T-helper 2 cell treated with Interferon-gamma antibody and Interleukin-4, amounts not matched to agents 5 μg/mL and 100 μg/mL, for 36 hours (primary cell): ENCODE data around the gene MOB3B.

Source experiments
- DNase-seq: peaks from one replicate; pipeline ENCODE4 v3.0.0; 2021; ENCODE audit warnings: low spot score
- H3K27ac Mint-ChIP-seq: one replicate; pipeline ENCODE4 v1.8.0; 2021; ENCODE audit warnings: mild to moderate bottlenecking, mixed read lengths
- H3K27me3 Mint-ChIP-seq: one replicate; pipeline ENCODE4 v1.8.0; 2021; ENCODE audit warnings: low read depth, mixed read lengths
- H3K36me3 Mint-ChIP-seq: one replicate; pipeline ENCODE4 v1.8.0; 2021; ENCODE audit warnings: low read depth, mixed read lengths
- H3K4me1 Mint-ChIP-seq: one replicate; pipeline ENCODE4 v1.8.0; 2021; ENCODE audit warnings: low read depth, mixed read lengths
- H3K4me3 Mint-ChIP-seq: one replicate; pipeline ENCODE4 v1.8.0; 2022; ENCODE audit warnings: mild to moderate bottlenecking, moderate library complexity, mixed read lengths
- H3K9me3 Mint-ChIP-seq: one replicate; pipeline ENCODE4 v1.8.0; 2021; ENCODE audit warnings: mixed read lengths

Gene MOB3B

DNA sequence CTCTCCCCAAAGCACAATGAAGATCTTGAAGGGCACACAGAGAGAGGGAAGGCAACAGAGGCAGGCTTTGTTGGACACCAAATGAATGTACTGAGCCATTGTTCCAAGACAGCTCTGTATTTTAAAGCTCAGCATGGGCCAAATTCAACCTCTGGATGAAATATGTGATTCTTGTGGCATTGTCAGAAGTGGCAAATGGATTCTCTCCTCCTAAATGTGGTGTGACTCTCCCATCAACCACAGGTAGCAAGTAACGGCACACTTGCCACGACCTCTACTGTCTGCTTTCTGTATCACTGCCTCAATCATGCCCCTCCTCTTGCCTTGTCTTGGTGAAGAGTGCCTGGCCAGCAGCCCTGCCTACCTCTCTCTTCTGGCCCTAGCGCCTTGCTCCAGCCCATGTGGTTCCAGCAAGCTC lies 6.1 kb upstream of the MOB3B start:
- Mint-ChIP-seq H3K4me1 (peaks cover 2% of the 10 kb centered on the region), H3K27me3 (peaks cover 16% of the 10 kb centered on the region), H3K27ac (no peak overlapping the region), H3K4me3 (no peak overlapping the region), H3K9me3 (no peaks in the 10 kb centered on the region), H3K36me3 (peaks cover 2% of the 10 kb centered on the region)
- no peak for DNase-seq

GRCh38 chr9:27534658-27535209 lies 5.1 kb upstream of the MOB3B start:
- Mint-ChIP-seq H3K27me3 (peaks cover 20% of the 10 kb centered on the region), H3K9me3 (no peaks in the 10 kb centered on the region), H3K36me3 (peaks cover 2% of the 10 kb centered on the region), H3K27ac (no peak overlapping the region), H3K4me3 (no peak overlapping the region), H3K4me1 (peaks cover 2% of the 10 kb centered on the region)
- no peak for DNase-seq

DNA sequence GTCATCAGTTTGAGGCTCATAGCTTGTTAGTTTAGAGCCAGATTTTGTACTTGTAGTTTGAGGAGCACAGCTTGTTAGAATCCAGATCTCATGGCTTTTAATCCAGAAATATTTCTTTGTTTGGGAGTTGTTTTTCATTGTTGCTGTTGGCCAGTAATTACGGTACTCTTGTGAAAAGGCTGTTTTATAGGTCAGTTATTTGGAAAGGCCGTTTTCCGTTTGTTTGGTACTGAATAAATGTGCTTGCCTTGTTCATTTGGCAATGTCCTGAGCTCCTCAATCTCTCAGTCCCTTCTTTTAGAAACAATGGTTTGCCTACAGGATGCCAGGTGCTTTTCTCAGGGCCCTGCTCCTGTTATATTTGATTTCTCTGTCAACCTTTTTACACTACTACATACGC lies 4.5 kb upstream of the MOB3B start:
- DNase-seq = no peak
- Mint-ChIP-seq H3K36me3 (peaks cover 2% of the 10 kb centered on the region), H3K9me3 (no peaks in the 10 kb centered on the region), H3K27me3 (peaks cover 21% of the 10 kb centered on the region), H3K4me3 (no peak overlapping the region), H3K27ac (no peak overlapping the region), H3K4me1 (peaks cover 2% of the 10 kb centered on the region)

DNA sequence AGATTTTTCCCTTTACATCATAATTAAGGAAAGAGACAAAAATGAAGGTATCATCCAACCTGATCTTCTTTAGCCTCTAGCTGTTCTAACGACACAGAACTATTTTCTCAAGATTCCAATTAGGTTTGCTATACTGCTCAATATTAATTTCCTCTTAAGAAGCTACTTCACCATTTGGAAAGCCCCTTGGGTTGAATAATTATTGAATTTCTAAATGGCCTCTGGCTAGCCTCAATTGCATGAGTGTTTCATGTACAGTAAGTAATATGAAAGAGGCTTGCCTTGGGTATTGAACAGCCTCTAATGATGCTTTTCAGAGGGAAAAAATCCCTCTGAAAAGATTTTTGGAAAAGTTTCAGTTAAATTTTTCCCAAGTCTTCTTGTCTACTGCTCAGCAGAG lies 3.7 kb upstream of the MOB3B start:
- Mint-ChIP-seq H3K9me3 (no peaks in the 10 kb centered on the region), H3K36me3 (peaks cover 2% of the 10 kb centered on the region), H3K27me3 (peaks cover 23% of the 10 kb centered on the region), H3K27ac (no peak overlapping the region), H3K4me3 (no peak overlapping the region), H3K4me1 (peaks cover 6% of the 10 kb centered on the region)
- DNase-seq = no peak

DNA sequence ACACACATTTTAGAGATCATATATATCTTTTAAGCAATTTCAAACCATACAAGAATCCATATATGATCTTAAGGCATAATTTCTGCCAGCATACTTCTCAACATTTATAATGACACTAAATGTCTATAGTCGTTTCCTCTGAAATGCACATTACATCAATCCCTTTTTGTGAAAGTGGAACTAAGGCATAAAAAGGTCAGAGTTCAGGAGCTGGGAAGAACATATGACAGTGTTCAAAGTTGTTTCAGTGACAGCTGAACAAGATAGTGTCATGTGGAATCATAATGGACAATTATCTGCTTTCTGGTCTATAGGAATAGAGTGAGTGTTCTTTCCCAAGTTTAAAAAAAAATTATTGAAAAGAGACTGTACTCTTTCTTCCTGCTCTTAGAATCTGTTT lies 2.4 kb upstream of the MOB3B start:
- Mint-ChIP-seq H3K27ac (no peak overlapping the region), H3K27me3 (peaks cover 35% of the 10 kb centered on the region), H3K4me3 (no peak overlapping the region), H3K4me1 (peaks cover 9% of the 10 kb centered on the region), H3K36me3 (peaks cover 2% of the 10 kb centered on the region), H3K9me3 (no peaks in the 10 kb centered on the region)
- no peak for DNase-seq

- peaks cover 2% of the 10 kb centered on the region for H3K36me3 Mint-ChIP-seq
- no peaks in the 10 kb centered on the region for H3K9me3 Mint-ChIP-seq
- H3K27me3 Mint-ChIP-seq = peaks cover 43% of the 10 kb centered on the region
- no peak overlapping the region for H3K4me3 Mint-ChIP-seq
- DNase-seq = no peak
- H3K4me1 Mint-ChIP-seq = peaks cover 9% of the 10 kb centered on the region
- H3K27ac Mint-ChIP-seq = no peak overlapping the region
These were observed 1.5 kb upstream of the MOB3B start for GRCh38 chr9:27530915-27531755.

- peak; percentile 53 for DNase-seq
- Mint-ChIP-seq H3K9me3 (no peaks in the 10 kb centered on the region), H3K4me3 (peak overlapping the region; percentile 89), H3K27me3 (peaks cover 58% of the 10 kb centered on the region), H3K4me1 (peaks cover 8% of the 10 kb centered on the region), H3K27ac (no peak overlapping the region), H3K36me3 (no peaks in the 10 kb centered on the region)
These were observed 713 bp downstream of the MOB3B start for GRCh38 chr9:27528886-27529315.

- H3K4me1 Mint-ChIP-seq = peaks cover 8% of the 10 kb centered on the region
These were observed 1.3 kb downstream of the MOB3B start for GRCh38 chr9:27528076-27528885.

DNA sequence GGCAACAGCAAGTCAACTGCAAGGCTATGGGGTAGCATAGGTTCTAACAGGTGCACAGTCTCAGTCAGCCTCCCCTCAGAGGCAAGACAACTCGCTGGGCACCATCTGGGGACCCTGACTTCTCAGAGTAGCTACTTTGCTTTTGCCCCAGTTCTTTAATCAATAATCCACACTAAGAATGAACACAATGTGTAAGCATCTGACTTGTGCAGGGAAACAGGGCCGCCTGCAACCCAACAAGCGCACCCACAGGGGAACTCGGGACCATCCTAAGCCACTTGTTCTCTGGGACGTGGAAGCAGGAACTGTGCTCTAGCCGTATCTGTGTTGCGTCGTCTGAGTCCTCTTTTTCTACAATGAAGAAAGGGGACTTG lies 1.9 kb downstream of the MOB3B start:
- H3K4me3 Mint-ChIP-seq = peak overlapping the region; percentile 89
- H3K27ac Mint-ChIP-seq = no peak overlapping the region
- H3K4me1 Mint-ChIP-seq = peaks cover 8% of the 10 kb centered on the region

More at GRCh38 chr9:27528076-27528885, 1.3 kb downstream of the MOB3B start:
- H3K9me3 Mint-ChIP-seq = no peaks in the 10 kb centered on the region
- peak overlapping the region; percentile 89 for H3K4me3 Mint-ChIP-seq
- peak; percentile 65 for DNase-seq
- H3K27ac Mint-ChIP-seq = no peak overlapping the region
- peaks cover 54% of the 10 kb centered on the region for H3K27me3 Mint-ChIP-seq
- H3K36me3 Mint-ChIP-seq = no peaks in the 10 kb centered on the region

GRCh38 chr9:27524236-27524635 lies 5.4 kb downstream of the MOB3B start, which contains the start of gene IFNK:
TSS of gene IFNK (plus strand) at chr9:27524290. CDS start at chr9:27524337, 47 bp downstream.
- Mint-ChIP-seq H3K36me3 (no peaks in the 10 kb centered on the region), H3K27ac (no peak within 1 kb of the TSS), H3K4me3 (no peak within 1 kb of the TSS), H3K9me3 (no peaks in the 10 kb centered on the region), H3K27me3 (peaks cover 38% of the 10 kb centered on the region), H3K4me1 (peaks cover 8% of the 10 kb centered on the region)
- DNase-seq = no peak

More for the DNA sequence above, 1.9 kb downstream of the MOB3B start:
- Mint-ChIP-seq H3K27me3 (peaks cover 50% of the 10 kb centered on the region), H3K36me3 (no peaks in the 10 kb centered on the region), H3K9me3 (no peaks in the 10 kb centered on the region)
- no peak for DNase-seq

GRCh38 chr9:27523141-27523540 lies 6.5 kb downstream of the MOB3B start:
- Mint-ChIP-seq H3K27ac (no peak overlapping the region), H3K9me3 (no peaks in the 10 kb centered on the region), H3K27me3 (peaks cover 35% of the 10 kb centered on the region), H3K4me1 (peaks cover 2% of the 10 kb centered on the region), H3K4me3 (no peak overlapping the region), H3K36me3 (no peaks in the 10 kb centered on the region)
- no peak for DNase-seq

- H3K27me3 Mint-ChIP-seq = peaks cover 15% of the 10 kb centered on the region
- H3K9me3 Mint-ChIP-seq = no peaks in the 10 kb centered on the region
- DNase-seq = no peak
- no peaks in the 10 kb centered on the region for H3K4me1 Mint-ChIP-seq
- H3K36me3 Mint-ChIP-seq = no peaks in the 10 kb centered on the region
- no peak overlapping the region for H3K27ac Mint-ChIP-seq
- no peak overlapping the region for H3K4me3 Mint-ChIP-seq
These were observed 8.6 kb downstream of the MOB3B start for GRCh38 chr9:27520986-27521385.

DNA sequence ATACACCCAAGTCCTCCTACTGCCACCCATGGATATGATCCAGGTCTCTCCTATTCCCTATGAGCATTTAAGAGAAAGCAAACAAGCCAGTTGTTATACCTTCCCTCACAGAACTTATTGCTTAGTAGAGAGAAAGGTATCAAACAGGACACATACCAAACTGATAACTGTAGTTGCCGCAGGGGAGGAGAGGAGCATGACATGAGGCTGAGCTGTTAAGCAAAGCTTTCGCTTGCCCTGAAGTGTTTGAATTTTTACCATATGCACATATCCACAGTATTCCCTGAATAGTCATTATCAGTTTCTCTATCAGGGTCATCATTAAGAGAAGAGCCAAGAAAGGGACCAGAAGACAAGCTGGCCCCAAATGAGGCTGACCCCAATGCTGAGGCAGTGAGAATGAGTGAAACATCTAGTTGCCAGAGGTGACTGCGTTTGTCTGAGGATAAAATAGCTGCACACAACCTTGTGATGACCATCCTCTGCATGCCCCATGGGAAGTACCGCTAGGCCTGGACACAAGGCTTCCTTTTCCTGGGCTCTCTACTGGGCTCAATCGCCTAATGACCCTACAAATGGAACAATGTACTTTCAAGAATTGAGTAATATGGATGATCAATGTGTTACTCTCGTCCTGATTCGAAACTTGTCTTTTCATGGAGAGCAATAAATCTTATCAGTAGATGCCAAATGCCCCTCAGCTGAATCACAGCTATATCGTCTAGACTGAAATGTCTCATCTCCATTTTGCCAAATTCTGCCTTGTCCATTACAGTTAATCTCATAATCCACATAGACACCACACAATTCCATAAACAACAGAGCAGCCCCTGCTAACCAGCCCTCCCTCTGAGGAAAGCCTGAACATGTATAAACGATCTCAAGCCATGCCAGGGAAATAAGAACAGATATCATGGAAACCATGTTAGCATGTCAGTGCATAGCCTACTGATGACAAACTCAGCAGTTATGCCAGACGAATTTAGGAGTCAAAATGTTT lies 9.8 kb downstream of the MOB3B start:
- Mint-ChIP-seq H3K36me3 (no peaks in the 10 kb centered on the region), H3K27me3 (peaks cover 7% of the 10 kb centered on the region), H3K4me1 (no peaks in the 10 kb centered on the region), H3K9me3 (no peaks in the 10 kb centered on the region), H3K27ac (no peak overlapping the region), H3K4me3 (no peak overlapping the region)
- DNase-seq = no peak
